SK-N-SH (cell line): ENCODE data around the gene CCDC88B. TPM values are rescaled to one million over a fixed set of nuclear protein-coding genes. Genes with fewer than 3 reads are reported as not detected.

Experiments used
- CTCF ChIA-PET: fragments of 300-600, 350-600 bp; formaldehyde crosslinking; extraction: SDS; loops from one replicate; lab custom pipeline; 2021; lab: Yijun Ruan, JAX
- POLR2A ChIA-PET: fragments of 350-600 bp; sonication (Branson Sonifier 250); formaldehyde crosslinking; extraction: SDS; loops from one replicate; lab custom pipeline; 2020; ENCODE audit warnings: antibody characterized with exemption, inconsistent platforms; lab: Yijun Ruan, JAX
- DNase-seq: peaks from one replicate; pipeline ENCODE4 v3.0.0; 2012
- H2AFZ ChIP-seq: fragments of 200-600 bp; sonication (generic); 2 replicates; pipeline ENCODE4 v1.8.1; 2016; ENCODE audit warnings: antibody characterized with exemption, mild to moderate bottlenecking, low read depth
- H3F3A ChIP-seq: fragments of 200-600 bp; sonication (generic); replicated peaks from 2 replicates; pipeline ENCODE3; 2016; ENCODE audit warnings: antibody characterized with exemption, mild to moderate bottlenecking; ENCODE audit not compliant: insufficient read depth
- H3K27ac ChIP-seq, 2 experiments: fragments of 200-500 bp in 1 of 2; fragments of 200-600 bp in 1 of 2; sonication (Bioruptor generic) in 1 of 2; sonication (generic), shearing (Covaris generic) in 1 of 2; 2 replicates each; pipeline versions ENCODE4 v1.5.1 to v1.6.1; 2014 to 2016; ENCODE audit warnings: low read depth in 2 of 2, inconsistent platforms in 1 of 2, low read length in 1 of 2, mild to moderate bottlenecking in 1 of 2, mixed read lengths in 1 of 2
- H3K27me3 ChIP-seq: fragments of 200-600 bp; sonication (generic), shearing (Covaris generic); 2 replicates; pipeline ENCODE4 v1.6.1; 2016; ENCODE audit warnings: mixed run types; ENCODE audit not compliant: insufficient read depth
- H3K36me3 ChIP-seq, 2 experiments: fragments of 200-500 bp in 1 of 2; fragments of 200-600 bp in 1 of 2; sonication (Bioruptor generic) in 1 of 2; sonication (generic) in 1 of 2; replicated peaks in 1 of 2; 2 replicates each; pipeline versions ENCODE3 to v1.5.1; 2014 to 2016; ENCODE audit warnings: low read length in 1 of 2, mild to moderate bottlenecking in 1 of 2; ENCODE audit not compliant: insufficient read depth in 2 of 2, control insufficient read depth in 1 of 2
- H3K4me1 ChIP-seq, 2 experiments: fragments of 200-500 bp in 1 of 2; fragments of 200-600 bp in 1 of 2; sonication (Bioruptor generic) in 1 of 2; sonication (generic), shearing (Covaris generic) in 1 of 2; 2 replicates each; pipeline versions ENCODE4 v1.5.1 to v1.6.1; 2014 to 2016; ENCODE audit warnings: low read depth in 1 of 2, low read length in 1 of 2, mixed run types in 1 of 2; ENCODE audit not compliant: insufficient read depth in 2 of 2, control insufficient read depth in 1 of 2
- H3K4me2 ChIP-seq: fragments of 200-600 bp; sonication (generic), shearing (Covaris generic); 2 replicates; pipeline ENCODE4 v1.6.1; 2017; ENCODE audit warnings: mixed run types
- H3K4me3 ChIP-seq, 2 experiments: fragments of 200-500 bp in 1 of 2; fragments of 200-600 bp in 1 of 2; sonication (Bioruptor generic) in 1 of 2; sonication (generic), shearing (Covaris generic) in 1 of 2; 2 replicates each; pipeline versions ENCODE4 v1.5.1 to v1.8.1; 2014 to 2016; ENCODE audit warnings: low read depth in 2 of 2, inconsistent platforms in 1 of 2, low read length in 1 of 2, mild to moderate bottlenecking in 1 of 2, mixed read lengths in 1 of 2, moderate library complexity in 1 of 2
- H3K79me2 ChIP-seq: fragments of 200-600 bp; sonication (generic); 2 replicates; pipeline ENCODE4 v1.8.1; 2017; ENCODE audit warnings: mild to moderate bottlenecking; ENCODE audit not compliant: insufficient read depth
- H3K9ac ChIP-seq: fragments of 200-600 bp; sonication (generic); 2 replicates; pipeline ENCODE4 v1.6.1; 2017; ENCODE audit warnings: mixed run types
- H3K9me2 ChIP-seq: fragments of 200-600 bp; sonication (generic); 2 replicates; pipeline ENCODE4 v1.6.1; 2017; ENCODE audit warnings: mixed run types
- H3K9me3 ChIP-seq: fragments of 200-600 bp; sonication (generic); 2 replicates; pipeline ENCODE4 v1.6.1; 2017; ENCODE audit warnings: mixed run types, mild to moderate bottlenecking, moderate library complexity
- H4K20me1 ChIP-seq: fragments of 200-600 bp; sonication (generic); 2 replicates; pipeline ENCODE4 v1.6.1; 2017; ENCODE audit warnings: mild to moderate bottlenecking, mixed run types; ENCODE audit not compliant: insufficient read depth
- CHD2 ChIP-seq: fragments of 150-350 bp; IDR thresholded peaks from 2 replicates; pipeline ENCODE4 v1.6.1; 2018; ENCODE audit warnings: low read length; ENCODE audit not compliant: partially characterized antibody
- ELF1 ChIP-seq: IDR thresholded peaks from 2 replicates; pipeline ENCODE4 v1.4.0; 2012
- FOXJ3 ChIP-seq: sonication (generic); formaldehyde crosslinking; IDR thresholded peaks from 2 replicates; pipeline ENCODE4 v1.5.1; 2020; ENCODE audit warnings: mild to moderate bottlenecking, missing genetic modification reagents
- POLR2AphosphoS5 ChIP-seq: IDR thresholded peaks from 2 replicates; pipeline ENCODE4 v1.6.1; 2012; ENCODE audit warnings: low read depth, low read length
- RFX5 ChIP-seq: IDR thresholded peaks from 2 replicates; pipeline ENCODE4 v1.6.1; 2012; ENCODE audit warnings: mild to moderate bottlenecking, improper control_type of control experiment, low read length
- RXRA ChIP-seq: IDR thresholded peaks from 2 replicates; pipeline ENCODE4 v1.4.0; 2012; ENCODE audit warnings: low read depth, mild to moderate bottlenecking, borderline replicate concordance
- WGBS: methylation state at CpG from one replicate; pipeline ENCODE4 v1.1.6; 2017; ENCODE audit warnings: low lambda C conversion rate; 5-methylcytosine and 5-hydroxymethylcytosine counted together
- polyA plus RNA-seq, 3 experiments: library from polyadenylated mRNA; depleted of rRNA; stranded (reverse); fragments of >200 nt; gene quantifications; 2 replicates each; pipeline ENCODE4 v1.2.3, GENCODE V29; 2012
- TF ChIP-seq, protein P1 (sequence below): fragments of 150-350 bp; IDR thresholded peaks from 2 replicates; pipeline ENCODE4 v1.6.1; 2017; ENCODE audit warnings: antibody characterized with exemption, low read length, low read depth, borderline replicate concordance
- TF ChIP-seq, protein P2 (sequence below): fragments of 150-350 bp; IDR thresholded peaks from 2 replicates; pipeline ENCODE4 v1.6.1; 2016; ENCODE audit warnings: mild to moderate bottlenecking, low read depth, low read length
- TF ChIP-seq, protein P3 (sequence below): IDR thresholded peaks from 2 replicates; pipeline ENCODE4; 2012
- TF ChIP-seq, protein P4 (sequence below): IDR thresholded peaks from 2 replicates; pipeline ENCODE4 v1.4.0; 2012; ENCODE audit warnings: low read depth, borderline replicate concordance

The CCDC88B gene
- polyA plus RNA-seq, 1 of the 3 experiments (the other 2 are of a cell fraction): 3.4 TPM

DNA sequence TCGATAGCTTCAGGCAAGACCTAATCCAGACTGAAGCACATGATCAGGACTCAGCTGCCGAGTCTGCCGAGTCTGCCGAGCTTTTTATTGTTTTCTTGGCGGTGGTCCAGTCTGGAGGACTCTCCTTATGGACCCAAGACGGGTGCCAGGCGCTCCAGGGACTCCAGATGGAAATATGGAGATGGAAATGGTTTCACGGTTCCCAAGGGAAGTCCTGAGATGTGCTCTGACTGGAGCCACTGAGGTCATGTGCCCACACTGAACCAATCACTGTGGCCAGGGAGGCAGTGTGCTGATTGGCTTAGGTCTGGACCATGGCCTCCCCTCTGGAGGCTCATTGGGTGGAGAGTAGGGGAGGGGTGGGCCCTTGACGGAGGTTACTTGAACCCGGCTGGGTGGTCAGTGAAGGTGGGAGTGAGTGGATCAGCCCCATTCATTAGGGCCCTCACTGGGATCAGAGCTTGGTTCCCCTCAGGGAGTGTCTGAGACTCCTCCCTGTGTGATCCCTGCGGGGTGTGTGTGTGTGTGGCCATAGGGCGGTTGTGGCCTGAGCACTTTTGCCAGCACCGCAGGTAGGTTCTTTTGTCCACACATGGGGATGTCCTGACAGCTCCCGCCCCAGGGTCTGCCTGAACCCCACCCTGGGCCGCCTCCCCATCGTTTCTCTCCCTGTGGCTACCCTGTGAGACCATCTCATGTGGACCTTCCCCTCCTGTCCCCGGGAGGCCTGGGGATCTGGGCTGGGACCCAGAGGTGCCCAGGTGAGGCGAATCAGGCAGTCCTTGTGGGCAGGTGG is 33.0 kb downstream of the CCDC88B start:
- TF ChIP-seq, protein P1, sequence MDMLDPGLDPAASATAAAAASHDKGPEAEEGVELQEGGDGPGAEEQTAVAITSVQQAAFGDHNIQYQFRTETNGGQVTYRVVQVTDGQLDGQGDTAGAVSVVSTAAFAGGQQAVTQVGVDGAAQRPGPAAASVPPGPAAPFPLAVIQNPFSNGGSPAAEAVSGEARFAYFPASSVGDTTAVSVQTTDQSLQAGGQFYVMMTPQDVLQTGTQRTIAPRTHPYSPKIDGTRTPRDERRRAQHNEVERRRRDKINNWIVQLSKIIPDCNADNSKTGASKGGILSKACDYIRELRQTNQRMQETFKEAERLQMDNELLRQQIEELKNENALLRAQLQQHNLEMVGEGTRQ: peak; percentile 84
- TF ChIP-seq CHD2: peak; percentile 29
- TF ChIP-seq RFX5: 0 out of 2 replicates have a peak, but pooled peaks have one; percentile 43
- TF ChIP-seq, protein P2, sequence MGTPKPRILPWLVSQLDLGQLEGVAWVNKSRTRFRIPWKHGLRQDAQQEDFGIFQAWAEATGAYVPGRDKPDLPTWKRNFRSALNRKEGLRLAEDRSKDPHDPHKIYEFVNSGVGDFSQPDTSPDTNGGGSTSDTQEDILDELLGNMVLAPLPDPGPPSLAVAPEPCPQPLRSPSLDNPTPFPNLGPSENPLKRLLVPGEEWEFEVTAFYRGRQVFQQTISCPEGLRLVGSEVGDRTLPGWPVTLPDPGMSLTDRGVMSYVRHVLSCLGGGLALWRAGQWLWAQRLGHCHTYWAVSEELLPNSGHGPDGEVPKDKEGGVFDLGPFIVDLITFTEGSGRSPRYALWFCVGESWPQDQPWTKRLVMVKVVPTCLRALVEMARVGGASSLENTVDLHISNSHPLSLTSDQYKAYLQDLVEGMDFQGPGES: no peak; the same call in none of the 2 replicates
- no peak; the same call in 1 of the 2 replicates for TF ChIP-seq ELF1
- TF ChIP-seq FOXJ3: no peak
- peak; percentile 88 for TF ChIP-seq POLR2AphosphoS5
- TF ChIP-seq, protein P3, sequence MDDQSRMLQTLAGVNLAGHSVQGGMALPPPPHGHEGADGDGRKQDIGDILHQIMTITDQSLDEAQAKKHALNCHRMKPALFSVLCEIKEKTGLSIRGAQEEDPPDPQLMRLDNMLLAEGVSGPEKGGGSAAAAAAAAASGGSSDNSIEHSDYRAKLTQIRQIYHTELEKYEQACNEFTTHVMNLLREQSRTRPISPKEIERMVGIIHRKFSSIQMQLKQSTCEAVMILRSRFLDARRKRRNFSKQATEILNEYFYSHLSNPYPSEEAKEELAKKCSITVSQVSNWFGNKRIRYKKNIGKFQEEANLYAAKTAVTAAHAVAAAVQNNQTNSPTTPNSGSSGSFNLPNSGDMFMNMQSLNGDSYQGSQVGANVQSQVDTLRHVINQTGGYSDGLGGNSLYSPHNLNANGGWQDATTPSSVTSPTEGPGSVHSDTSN: peak; percentile 25; the same call in 1 of the 2 replicates
- TF ChIP-seq RXRA: no peak
- TF ChIP-seq, protein P4, sequence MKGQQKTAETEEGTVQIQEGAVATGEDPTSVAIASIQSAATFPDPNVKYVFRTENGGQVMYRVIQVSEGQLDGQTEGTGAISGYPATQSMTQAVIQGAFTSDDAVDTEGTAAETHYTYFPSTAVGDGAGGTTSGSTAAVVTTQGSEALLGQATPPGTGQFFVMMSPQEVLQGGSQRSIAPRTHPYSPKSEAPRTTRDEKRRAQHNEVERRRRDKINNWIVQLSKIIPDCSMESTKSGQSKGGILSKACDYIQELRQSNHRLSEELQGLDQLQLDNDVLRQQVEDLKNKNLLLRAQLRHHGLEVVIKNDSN: peak; percentile 95
- Histone ChIP-seq H2AFZ (peak overlapping the region; percentile 47; the same call in 1 of the 2 replicates), H3K79me2 (no peaks in the 10 kb centered on the region), H3K9me3 (no peaks in the 10 kb centered on the region), H3K4me2 (peak overlapping the region; percentile 80), H3K36me3 (peaks cover 0 to 14% of the 10 kb centered on the region in 2 experiments), H3K9me2 (no peaks in the 10 kb centered on the region), H3K9ac (peak overlapping the region; percentile 63), H3K27me3 (no peaks in the 10 kb centered on the region), H4K20me1 (no peaks in the 10 kb centered on the region), H3K4me1 (peaks cover 0 to 11% of the 10 kb centered on the region in 2 experiments; a peak in 1 of 4 replicates), H3K4me3 (peak overlapping the region; percentile 60 to 70), H3K27ac (peak overlapping the region; percentile 60 to 90), H3F3A (peaks cover 10% of the 10 kb centered on the region)
- 36% methylated on average over 10 of the region's 18 CpGs for WGBS
- peak; percentile 90 for DNase-seq
- ChIA-PET POLR2A (interaction anchor here (0.6 to 1.5 kb wide), 10 partner anchors 11 to 591 kb away, joined by 3 to 7 read pairs (median 3); partner anchors contain the start of genes PRDX5, RPS6KA4 and TRMT112), CTCF (interaction anchor here (1.0 to 1.6 kb wide), 5 partner anchors 13 to 76 kb away, joined by 3 to 4 read pairs (median 3); no protein-coding TSS in a partner anchor)
